Measurements from ENCODE around the gene ABCG1.

DNA sequence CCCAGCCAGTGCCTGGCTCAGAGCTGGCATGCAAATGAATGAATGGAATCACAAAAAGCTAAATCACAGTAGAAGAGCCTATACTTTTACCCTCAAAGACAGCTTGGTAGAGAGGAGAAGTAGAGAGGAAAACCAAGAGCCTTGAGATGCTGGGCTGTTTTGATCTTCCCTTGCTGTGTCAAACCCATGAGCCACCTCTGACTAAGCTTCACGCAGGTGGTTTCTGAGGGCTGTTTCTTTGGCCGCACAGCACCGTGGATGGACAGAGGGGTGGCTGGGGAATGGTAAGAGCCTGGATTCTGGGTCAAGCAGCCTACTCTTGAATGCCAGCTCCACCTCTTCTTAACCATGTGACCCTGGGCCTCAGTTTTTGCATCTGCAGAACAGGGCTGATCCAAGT is 18.6 kb downstream of the ABCG1 start:
- TF ChIP-seq MAZ (IDR thresholded peaks at IDR 0.05; ENCODE audit: borderline replicate concordance, low read depth, low read length) (no peak), POLR2A (IDR thresholded peaks at IDR 0.05; ENCODE audit: low read depth, low read length) (no peak), RAD21 (IDR thresholded peaks at IDR 0.05; ENCODE audit: low read length) (no peak)
- TF ChIP-seq, protein P1, sequence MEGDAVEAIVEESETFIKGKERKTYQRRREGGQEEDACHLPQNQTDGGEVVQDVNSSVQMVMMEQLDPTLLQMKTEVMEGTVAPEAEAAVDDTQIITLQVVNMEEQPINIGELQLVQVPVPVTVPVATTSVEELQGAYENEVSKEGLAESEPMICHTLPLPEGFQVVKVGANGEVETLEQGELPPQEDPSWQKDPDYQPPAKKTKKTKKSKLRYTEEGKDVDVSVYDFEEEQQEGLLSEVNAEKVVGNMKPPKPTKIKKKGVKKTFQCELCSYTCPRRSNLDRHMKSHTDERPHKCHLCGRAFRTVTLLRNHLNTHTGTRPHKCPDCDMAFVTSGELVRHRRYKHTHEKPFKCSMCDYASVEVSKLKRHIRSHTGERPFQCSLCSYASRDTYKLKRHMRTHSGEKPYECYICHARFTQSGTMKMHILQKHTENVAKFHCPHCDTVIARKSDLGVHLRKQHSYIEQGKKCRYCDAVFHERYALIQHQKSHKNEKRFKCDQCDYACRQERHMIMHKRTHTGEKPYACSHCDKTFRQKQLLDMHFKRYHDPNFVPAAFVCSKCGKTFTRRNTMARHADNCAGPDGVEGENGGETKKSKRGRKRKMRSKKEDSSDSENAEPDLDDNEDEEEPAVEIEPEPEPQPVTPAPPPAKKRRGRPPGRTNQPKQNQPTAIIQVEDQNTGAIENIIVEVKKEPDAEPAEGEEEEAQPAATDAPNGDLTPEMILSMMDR (conservative IDR thresholded peaks at IDR 0.05; ENCODE audit: low read depth, low read length) = no peak
- TF ChIP-seq, protein P2, sequence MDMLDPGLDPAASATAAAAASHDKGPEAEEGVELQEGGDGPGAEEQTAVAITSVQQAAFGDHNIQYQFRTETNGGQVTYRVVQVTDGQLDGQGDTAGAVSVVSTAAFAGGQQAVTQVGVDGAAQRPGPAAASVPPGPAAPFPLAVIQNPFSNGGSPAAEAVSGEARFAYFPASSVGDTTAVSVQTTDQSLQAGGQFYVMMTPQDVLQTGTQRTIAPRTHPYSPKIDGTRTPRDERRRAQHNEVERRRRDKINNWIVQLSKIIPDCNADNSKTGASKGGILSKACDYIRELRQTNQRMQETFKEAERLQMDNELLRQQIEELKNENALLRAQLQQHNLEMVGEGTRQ (IDR thresholded peaks at IDR 0.05; ENCODE audit: low read depth, low read length) = no peak
